ENCODE results near the gene PAQR3.

PAQR3 gene

GRCh38 chr4:78938868-78939666 is at the start of gene PAQR3:
TSS of gene PAQR3 (minus strand) at chr4:78939438. CDS start at chr4:78939224, 214 bp downstream.
- DNase-seq (ENCODE audit: low spot score), result peak; percentile 93

- no peak for DNase-seq (ENCODE audit: low spot score)
These were observed 48.4 kb upstream of the PAQR3 start for GRCh38 chr4:78987683-78988082.

- DNase-seq (ENCODE audit: low spot score), result no peak
These were observed 45.4 kb upstream of the PAQR3 start for GRCh38 chr4:78984593-78984992.

- DNase-seq (ENCODE audit: low spot score), result no peak
These were observed 36.6 kb upstream of the PAQR3 start for GRCh38 chr4:78975865-78976264.

- no peak for DNase-seq (ENCODE audit: low spot score)
These were observed 32.5 kb upstream of the PAQR3 start for GRCh38 chr4:78971776-78972175.

GRCh38 chr4:78971326-78971725 is 32.1 kb upstream of the PAQR3 start:
- peak; percentile 14 for DNase-seq (ENCODE audit: low spot score)

- peak; percentile 21 for DNase-seq (ENCODE audit: low spot score)
These were observed 23.4 kb upstream of the PAQR3 start for GRCh38 chr4:78962597-78963115.

GRCh38 chr4:78960926-78961325 is 21.7 kb upstream of the PAQR3 start:
- no peak for DNase-seq (ENCODE audit: low spot score)

- no peak for DNase-seq (ENCODE audit: low spot score)
These were observed 17.7 kb upstream of the PAQR3 start for GRCh38 chr4:78956975-78957374.

GRCh38 chr4:78953769-78954666 is 14.8 kb upstream of the PAQR3 start:
- DNase-seq (ENCODE audit: low spot score), result peak; percentile 32

GRCh38 chr4:78953231-78953630 is 14.0 kb upstream of the PAQR3 start:
- no peak for DNase-seq (ENCODE audit: low spot score)

- peak; percentile 81 for DNase-seq (ENCODE audit: low spot score)
These were observed 12.7 kb upstream of the PAQR3 start for GRCh38 chr4:78951862-78952472.

GRCh38 chr4:78949735-78950134 is 10.5 kb upstream of the PAQR3 start:
- DNase-seq (ENCODE audit: low spot score), result no peak

GRCh38 chr4:78945651-78946179 is 6.5 kb upstream of the PAQR3 start:
- DNase-seq (ENCODE audit: low spot score), result no peak

GRCh38 chr4:78944381-78944780 is 5.1 kb upstream of the PAQR3 start:
- DNase-seq (ENCODE audit: low spot score), result no peak

- no peak for DNase-seq (ENCODE audit: low spot score)
These were observed 1.5 kb upstream of the PAQR3 start for GRCh38 chr4:78940752-78941151.

GRCh38 chr4:78939667-78940008 is 400 bp upstream of the PAQR3 start:
- no peak for DNase-seq (ENCODE audit: low spot score)

GRCh38 chr4:78938474-78938867 is 767 bp downstream of the PAQR3 start:
- DNase-seq (ENCODE audit: low spot score), result no peak

GRCh38 chr4:78937837-78938236 is 1.4 kb downstream of the PAQR3 start:
- DNase-seq (ENCODE audit: low spot score), result no peak

GRCh38 chr4:78936989-78937388 is 2.2 kb downstream of the PAQR3 start:
- no peak for DNase-seq (ENCODE audit: low spot score)

GRCh38 chr4:78930016-78930629 is 9.1 kb downstream of the PAQR3 start:
- no peak for DNase-seq (ENCODE audit: low spot score)

- DNase-seq (ENCODE audit: low spot score), result no peak
These were observed 10.4 kb downstream of the PAQR3 start for GRCh38 chr4:78928835-78929234.
